Activated CD8-positive, alpha-beta memory T cell treated with anti-CD3 and anti-CD28 coated beads for 4 hours (primary cell): Measurements from ENCODE around the gene SREBF2.

Source experiments
- DNase-seq, 2 donors: peaks; one replicate each; pipeline ENCODE4 v3.0.0-alpha.2; 2020; ENCODE audit warnings: low read depth in 2 of 2

SREBF2 gene

DNA sequence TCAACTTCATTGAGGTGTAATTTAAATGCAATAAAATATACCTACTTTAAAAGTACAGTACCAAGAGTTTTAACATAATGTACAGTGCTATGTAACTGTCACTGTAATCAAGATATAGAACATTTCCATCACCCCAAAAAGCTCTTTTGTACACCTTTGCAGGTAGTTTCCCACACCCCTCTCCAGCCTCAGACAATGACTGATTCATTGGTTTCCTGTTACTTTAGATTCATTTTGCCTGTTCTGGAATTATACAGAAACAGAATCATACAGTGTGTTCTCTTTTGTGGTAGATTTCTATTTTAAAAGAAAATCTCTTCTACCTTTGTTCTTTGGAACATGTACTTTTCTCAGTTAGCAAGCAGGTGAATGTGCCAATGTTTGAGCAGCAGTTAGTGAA lies 43.8 kb downstream of the SREBF2 start:
- DNase-seq: no peak

DNA sequence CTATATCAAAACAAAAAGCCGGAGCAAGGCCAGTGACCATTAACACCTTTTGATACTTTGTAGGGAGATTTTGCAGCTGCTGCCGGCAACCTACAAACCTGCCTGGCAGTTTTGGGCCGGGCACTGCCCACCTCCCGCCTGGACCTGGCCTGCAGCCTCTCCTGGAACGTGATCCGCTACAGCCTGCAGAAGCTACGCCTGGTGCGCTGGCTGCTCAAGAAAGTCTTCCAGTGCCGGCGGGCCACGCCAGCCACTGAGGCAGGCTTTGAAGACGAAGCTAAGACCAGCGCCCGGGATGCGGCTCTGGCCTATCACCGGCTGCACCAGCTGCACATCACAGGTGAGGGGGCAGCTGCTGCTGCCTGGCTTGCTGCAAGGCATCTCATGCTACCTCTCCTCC lies 47.7 kb downstream of the SREBF2 start:
- DNase-seq: no peak

DNA sequence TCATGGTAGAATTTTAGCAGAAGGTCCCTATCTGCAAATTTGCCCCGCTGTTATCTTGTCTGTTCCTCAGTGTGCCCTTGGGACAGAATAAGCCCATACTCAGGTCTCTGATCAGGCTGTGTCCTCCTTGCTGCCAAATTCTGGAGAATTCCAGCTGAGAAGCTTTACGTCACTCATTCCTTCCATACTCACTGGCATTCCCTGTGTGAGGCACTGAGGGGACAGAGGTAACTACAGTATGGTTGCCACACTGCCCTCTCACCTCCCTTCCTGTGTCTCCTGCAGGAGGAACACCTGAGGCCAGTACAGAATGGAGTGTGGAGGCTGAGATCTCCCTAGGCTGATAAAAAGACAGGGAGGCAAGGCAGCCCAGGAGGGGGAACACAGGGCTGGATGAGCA lies 50.5 kb downstream of the SREBF2 start:
- DNase-seq: no peak

DNA sequence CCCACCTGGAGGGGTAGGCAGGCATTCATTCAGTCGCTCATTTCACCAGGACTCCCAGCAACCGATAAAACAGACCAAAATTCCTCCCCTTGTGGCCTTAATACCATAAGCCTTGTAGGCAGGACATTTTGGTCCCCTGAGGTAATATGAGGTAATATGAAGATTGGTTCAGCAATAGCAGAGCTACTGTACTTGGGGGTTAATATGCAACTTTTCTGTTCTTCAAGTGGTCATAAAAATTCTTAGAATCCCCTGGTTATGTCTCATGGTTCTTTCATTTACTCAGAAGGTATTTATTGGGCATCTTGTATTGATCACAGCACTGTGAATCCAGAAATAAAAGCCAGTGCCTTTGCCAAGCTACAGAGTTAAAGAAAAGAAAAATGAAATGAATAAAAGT lies 52.2 kb downstream of the SREBF2 start:
- DNase-seq: no peak

DNA sequence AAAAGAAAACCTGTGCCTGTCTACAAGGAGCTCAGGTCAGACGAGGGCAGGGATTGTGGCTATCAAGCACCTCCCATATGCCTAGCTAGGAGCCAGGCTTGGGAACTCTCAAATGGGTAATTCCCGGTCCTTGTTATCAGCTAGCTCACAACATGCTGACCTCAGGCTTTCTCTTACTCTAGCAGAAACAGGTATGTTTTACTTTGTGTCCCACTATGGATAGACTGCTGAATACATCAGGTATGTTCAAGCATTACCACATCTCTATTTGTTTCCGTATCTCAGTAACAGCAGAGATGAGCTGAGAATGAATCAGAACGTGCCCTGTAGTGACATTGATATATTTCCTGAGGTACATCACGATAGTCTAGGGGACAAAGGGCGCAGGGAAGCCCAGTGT lies 52.6 kb downstream of the SREBF2 start:
- DNase-seq: no peak

DNA sequence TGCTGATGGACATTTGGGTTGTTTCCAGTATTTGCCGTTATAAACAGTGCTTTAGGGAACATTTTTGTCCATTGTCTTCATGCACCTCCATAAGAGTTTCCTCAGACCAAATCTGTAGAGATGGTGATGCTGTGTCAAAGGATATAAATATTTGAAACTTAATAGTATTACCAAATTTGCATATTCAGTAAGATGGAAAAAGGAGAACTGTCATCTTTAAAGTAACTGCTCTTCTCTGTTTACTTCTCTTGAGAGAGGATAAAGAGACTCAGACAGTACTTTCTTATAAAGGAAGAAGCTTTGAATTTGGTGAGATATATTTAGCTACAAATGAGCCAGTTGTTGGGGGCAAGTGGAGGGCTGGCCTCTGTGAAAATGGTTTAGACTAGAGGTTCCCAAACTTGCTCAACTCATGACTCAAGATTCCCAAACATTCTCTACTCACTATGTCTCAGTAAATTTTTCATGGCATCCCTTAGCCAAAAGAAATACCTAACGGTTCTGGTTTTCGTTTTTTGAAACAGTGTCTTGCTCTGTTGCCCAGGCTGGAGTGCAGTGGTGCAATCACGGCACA lies 55.8 kb downstream of the SREBF2 start:
- DNase-seq: no peak

DNA sequence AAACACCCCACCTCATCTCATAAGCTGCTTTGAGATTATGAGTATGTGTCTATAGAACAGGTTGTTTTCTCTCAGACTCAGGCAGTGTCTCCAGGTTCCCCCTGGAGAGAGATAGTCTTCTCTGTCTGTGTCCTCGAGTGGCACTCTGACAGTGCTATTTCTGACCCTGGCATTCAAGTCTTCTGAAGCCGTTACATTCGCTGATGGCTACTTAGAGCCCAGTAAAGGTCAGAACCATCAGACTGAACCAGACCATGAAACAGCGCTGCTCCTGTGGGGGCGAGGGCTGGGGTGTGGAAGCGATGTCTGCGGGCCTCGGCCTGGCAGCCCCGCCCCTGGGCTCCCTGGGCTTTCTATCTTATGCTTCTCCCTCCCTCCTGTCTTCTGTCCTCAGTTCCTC lies 58.5 kb downstream of the SREBF2 start:
- DNase-seq: no peak

DNA sequence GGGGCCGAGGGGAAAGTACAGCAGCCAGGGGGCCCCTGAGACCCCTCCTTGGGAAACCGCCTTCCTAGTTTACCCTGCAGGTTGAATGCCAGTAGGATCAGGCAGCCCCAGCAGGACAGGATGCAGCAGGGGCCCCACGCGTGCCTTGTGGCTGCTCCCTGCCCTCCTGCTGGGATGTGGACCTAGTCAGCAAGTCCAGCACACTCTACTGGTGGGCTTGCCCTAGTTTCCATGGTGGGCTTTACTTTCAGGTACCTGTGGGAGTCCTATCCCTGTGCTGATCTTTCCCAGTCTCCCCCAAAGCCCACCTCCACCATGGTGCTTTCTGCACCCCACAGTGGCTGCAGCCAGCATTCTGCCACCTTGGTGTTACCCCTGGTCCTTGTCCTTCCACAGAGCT lies 59.8 kb downstream of the SREBF2 start:
- DNase-seq: no peak

DNA sequence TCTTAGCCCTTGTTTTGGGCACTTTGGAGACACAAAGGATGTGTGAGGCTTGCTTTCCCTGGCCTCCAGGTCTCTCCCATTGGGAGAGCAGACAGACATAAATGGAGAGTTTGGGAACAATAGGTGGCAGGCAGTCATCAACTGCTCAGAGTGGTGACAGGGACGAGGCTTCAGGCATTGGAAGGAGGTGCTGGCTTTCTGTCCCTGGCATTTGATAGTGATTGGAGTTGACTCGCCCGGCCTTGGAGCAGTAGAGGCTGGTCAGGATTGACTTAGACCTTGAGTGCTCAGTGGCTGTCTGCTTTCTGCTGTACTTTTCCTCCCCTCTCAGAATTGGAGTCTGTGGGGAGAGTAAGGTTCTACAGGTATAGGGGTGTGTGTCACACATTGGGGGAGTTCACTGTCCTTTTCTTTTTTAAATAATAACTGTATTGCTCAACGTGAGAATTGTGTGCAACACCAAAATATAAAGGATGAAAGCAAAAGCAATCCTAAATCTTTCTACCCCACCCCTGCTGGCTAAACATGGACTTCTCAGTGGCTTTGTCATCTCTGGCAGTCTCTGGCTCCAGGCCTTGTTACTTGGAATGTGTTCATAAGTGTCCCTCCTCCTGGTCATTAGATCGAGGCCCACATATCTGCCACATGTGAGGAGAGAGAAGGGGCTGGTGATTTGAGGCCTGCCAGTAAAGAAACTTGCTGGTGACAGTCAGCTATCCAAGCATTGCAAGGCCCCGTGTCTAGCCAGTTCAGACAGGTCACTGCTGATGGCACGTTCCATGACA lies 60.9 kb downstream of the SREBF2 start:
- DNase-seq: no peak

DNA sequence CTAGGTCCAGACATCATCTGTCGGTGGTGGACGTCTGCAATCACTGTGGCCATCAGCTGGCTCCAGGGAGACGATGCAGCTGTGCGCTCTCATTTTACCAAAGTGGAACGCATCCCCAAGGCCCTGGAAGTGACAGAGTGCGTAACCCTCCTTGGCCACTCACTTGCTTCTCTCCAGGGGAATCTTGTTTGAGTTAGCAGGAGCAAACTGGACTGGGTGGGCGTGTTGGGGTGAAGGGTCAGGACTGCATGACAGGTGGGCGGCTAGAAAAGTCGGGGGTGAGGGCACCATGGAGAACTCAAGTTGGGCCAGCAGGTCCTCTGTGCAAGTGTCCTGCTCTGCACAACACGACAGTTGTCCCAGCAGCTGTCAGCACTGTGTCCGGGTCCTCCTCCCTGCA lies 65.7 kb downstream of the SREBF2 start:
- DNase-seq: no peak

DNA sequence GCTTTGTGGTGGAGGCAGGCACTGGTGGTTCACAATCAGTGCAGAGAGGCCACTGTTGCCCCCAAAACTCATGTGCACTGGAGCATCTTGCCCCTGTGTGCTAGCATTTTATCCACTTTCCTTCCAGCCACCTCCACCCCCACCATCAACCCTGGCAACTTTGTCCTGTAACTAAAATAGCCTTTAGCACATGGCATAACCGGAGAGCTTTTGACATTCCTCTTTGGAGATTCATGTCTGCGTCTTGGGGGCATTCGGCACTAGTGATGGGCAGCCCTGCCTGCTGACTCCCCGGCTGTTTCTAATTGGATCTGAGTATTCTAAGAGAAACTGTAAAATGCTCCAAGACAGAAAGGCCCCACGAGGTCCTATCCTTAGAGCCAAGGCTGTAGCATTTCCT lies 66.2 kb downstream of the SREBF2 start:
- no peak for DNase-seq

DNA sequence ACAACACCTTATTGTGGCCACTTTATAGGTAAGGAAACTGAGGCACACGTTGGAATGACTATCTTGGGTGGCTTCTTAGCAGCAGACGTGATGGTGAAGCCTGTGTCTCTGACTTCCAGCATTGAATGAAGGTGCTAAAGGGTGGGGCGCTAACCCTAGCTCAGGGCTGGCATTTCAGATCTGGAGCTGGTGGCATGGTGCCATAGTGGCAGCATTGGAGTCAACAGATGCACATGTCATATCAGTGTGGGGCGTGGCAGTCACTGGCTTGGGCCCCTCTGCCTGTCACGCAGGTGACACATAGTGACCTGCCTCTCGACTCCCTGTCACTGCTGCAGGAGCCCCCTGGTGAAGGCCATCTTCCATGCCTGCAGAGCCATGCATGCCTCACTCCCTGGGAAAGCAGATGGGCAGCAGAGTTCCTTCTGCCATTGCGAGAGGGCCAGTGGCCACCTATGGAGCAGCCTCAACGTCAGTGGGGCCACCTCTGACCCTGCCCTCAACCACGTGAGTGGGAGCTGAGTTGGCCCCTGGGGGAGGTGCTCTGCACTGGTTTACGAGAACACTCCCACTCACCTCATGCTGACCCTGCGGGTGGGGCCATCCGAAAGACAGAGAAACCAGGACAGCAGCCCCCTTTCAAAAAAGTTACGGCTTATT lies 67.2 kb downstream of the SREBF2 start:
- DNase-seq: no peak

DNA sequence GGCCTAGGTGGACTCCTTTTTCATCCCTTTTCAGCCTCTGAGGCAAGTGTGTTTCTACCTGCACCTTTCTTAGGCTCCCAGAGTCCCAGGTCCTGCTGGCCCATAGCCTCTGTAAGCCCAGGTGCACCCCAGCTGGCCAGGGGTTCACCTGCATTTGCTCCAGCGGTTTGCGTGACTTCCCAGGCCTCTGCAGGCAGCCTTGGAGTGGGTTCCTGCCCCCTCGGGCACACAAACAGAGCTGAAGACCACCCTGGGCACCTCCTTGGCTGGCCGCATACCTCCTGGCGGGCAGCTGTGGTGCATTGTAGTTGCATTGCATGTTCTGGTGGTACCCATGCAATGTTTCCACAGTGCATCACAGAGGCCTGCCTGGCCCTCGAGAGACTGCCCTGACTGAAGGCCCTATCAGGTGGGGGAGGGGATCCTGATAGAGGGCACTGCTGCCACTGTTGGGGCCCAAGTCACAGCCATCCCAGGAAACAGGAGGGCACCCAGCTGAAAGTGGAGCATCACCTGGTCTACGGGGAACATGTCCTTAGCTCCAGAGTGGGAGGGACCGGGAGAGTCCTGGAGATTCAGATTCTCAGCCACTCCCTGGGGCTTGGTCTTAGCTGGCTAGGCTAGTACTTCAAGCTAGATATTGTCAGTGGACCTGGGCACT lies 67.9 kb downstream of the SREBF2 start:
- DNase-seq: no peak

DNA sequence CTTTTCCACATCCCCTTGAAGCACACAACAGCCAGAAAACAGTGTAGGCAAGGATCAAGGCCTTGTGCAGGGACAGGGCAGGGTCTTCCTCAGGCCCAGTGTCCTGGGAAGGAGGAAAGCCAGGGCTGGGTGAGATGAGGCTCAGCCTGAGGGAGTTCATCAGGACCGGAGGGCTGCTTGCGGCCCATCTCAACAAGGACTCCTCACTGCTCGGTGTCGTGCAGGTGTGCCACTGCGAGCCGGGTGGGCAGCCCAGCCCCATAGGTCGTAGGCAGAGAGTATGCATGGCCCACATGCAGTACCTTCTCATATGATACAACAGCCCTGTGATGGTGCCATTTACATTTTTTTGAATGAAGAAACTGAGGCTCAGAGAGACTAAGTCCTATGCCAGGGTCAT lies 69.1 kb downstream of the SREBF2 start:
- no peak for DNase-seq

DNA sequence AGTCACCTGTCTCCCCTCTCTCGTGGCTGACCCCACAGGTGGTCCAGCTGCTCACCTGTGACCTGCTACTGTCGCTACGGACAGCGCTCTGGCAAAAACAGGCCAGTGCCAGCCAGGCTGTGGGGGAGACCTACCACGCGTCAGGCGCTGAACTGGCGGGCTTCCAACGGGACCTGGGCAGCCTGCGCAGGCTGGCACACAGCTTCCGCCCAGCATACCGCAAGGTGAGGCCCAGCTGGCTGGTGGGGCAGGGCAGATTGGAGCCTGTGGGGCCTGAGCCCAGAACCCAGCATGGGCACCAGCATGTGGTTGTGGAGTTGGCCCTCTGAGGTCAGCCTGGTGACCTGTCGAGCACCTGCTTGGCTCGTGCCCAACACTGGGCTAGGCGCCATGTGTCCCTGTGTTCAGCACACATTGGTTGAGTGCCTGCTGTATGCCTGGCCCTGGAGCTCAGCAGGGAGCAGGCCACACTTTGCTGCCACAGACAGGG lies 70.1 kb downstream of the SREBF2 start:
- DNase-seq: no peak

DNA sequence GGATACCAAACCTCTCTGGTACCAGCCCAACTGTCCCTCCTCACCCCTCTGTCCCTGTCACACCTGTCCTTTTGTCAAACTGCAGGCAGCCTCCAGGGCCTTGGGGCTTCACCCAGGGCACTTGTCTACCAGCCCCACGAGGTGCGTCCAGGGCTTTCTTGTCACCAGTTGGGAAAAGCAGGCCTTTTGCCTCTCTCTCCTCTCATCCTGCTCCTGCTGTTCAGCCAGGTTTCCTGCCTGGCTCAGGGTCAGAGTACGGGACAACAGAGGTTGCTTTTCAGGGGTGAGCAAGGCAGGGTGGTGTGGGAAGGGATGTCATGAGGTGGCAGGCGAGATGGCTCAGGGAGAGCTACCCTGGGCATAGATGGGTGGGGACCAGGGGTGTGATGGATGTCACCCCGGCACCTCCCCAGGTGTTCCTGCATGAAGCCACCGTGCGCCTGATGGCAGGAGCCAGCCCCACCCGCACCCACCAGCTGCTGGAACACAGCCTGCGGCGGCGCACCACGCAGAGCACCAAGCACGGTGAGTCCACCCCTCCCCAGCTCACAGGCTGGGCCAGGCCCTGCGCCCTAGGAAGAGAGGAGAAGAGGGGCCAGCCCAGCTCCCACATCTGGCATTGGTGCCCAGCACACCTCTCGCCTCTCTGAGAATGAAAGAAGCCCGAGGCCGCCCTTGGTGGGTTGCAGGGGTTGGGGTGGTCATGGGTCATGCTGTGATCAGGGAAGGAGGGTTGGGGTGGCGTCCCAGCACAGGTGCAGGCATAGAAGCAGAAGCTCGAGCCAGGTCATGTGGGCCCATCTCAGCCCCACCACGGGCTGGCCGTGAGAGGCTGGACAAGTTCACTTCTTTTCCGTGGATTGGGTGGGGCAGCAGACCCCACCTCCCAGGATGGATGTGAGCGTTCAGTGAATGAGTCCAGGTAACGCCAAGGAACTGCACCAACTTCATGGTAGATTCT lies 71.8 kb downstream of the SREBF2 start:
- DNase-seq: no peak

DNA sequence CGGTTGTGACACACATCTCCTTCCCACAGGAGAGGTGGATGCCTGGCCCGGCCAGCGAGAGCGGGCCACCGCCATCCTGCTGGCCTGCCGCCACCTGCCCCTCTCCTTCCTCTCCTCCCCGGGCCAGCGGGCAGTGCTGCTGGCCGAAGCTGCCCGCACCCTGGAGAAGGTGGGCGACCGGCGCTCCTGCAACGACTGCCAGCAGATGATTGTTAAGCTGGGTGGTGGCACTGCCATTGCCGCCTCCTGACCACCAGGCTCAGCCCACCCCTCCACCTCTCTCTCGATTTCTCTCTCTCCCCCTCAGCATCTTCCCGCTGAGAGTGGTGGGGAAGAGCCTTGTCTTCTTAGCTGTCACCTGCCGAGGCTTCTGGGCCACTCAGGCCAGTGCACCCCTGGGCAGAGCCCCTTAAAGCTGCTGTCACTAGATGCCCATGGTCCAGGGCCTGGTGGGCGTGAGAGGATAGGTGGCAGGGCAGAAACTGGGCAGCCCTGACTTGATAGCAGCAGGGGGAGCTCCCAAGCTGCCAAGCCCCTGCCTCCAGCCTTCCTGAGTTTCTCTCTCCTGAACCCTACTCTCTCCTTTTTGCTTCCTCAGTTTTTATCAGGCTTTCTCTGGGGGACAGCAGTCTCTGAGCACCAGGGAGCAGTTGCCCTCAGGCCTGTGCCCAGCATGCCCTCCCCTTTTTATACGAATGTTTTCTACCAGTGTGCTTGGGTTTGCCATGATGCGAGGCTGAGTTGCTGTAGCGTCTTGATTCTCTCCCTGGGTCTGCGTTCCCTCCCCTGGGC lies 72.7 kb downstream of the SREBF2 start:
- DNase-seq: no peak

DNA sequence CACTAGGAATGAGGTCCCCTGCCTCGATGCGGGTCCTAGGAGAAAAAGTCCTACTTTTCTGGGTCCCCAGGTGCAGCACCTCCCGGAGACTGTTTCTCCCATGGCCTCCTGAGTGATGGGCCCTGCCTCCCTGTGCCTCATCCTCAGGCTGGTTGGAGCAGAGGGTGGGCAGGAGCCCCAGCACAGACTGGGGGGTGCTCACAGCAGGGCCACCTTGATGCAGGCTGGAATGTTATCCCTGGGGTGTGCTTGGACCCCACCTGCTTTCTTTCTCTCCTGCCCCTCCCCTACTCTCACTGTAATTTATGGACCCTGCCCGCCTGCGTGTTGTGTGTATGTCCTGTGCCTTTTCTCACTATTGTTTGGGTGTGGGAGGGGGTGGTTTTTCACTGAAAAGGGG lies 73.9 kb downstream of the SREBF2 start:
- no peak for DNase-seq

DNA sequence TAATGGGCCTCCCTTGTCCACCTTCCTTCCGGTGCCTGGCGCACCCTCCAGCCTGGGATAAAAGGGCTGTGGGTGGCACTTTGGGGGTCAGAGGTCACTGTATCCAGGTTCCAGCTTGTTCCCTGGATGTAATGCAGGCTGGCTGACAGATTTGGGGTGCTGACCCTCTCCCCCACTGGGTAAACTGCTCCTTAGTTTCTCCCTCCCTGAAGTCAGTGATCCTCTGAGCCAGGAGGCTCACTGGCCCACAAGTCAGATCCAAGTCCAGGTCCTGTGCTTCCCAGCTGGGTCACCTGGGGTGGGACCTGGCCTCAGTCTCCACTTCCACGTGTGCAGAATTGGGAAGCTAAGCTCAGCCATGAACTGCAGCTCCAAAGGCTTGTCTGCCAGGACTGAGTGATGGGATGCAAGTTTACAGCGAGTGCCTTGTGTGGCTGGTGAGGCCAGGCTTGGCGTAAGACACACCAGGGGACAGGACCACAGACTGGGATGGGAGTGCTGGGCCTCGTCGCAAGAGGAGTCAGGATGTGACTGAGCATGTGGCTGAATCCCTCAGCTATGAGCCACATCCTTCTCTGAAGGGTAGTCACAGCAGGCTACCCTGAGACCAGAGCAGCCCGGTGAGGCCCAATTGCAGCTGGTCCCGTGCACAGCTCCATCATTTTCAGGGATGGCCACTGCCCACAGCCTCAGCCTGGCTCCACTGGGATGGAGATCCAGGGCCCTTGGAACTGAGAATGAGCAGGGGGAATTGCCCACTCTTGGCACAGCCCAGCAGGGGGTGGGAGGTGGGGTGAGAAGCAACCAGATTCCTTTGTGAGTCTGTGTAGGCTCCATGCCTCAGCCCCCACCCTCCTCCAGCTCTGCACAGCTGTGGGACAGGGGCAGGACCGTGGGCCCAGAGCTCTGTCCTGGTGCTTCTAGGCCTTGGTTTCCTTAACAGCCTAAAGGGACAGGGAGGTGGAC lies 74.8 kb downstream of the SREBF2 start:
- no peak for DNase-seq
